GM12878 (cell line): ENCODE data around the gene WDR45B. TPM values are rescaled to one million over a fixed set of nuclear protein-coding genes. Genes with fewer than 3 reads are reported as not detected.

ENCODE experiments used
- ATAC-seq: fragments of 200-7000 bp; cut with Tn5 transposase; 3 replicates; pipeline ENCODE4 v1.9.1; 2020; ENCODE audit warnings: mild to moderate bottlenecking, moderate library complexity
- BruUV-seq: library from RNA; stranded (reverse); fragments of 400-500 nt; replicated peaks from 2 replicates; lab custom pipeline; 2021; lab: Mats Ljungman, UMichigan
- CTCF ChIA-PET: fragments of 300-600 bp; sonication (Branson Sonifier 250); formaldehyde crosslinking; extraction: SDS; loops from one replicate; lab custom pipeline; 2021; ENCODE audit warnings: inconsistent platforms; lab: Yijun Ruan, JAX
- POLR2A ChIA-PET: fragments of 350-600 bp; formaldehyde crosslinking; extraction: SDS; loops from one replicate; lab custom pipeline; 2021; ENCODE audit warnings: inconsistent platforms; lab: Charles Lee
- RAD21 ChIA-PET: fragments of 300-600 bp; sonication (Branson Sonifier 250); formaldehyde crosslinking; loops from one replicate; lab custom pipeline; 2023; ENCODE audit warnings: antibody characterized with exemption; ENCODE audit not compliant: unreplicated experiment; lab: Charles Lee
- SMC1A ChIA-PET: fragments of 300-600 bp; sonication (Branson Sonifier 250); formaldehyde crosslinking; loops from one replicate; lab custom pipeline; 2023; ENCODE audit not compliant: unreplicated experiment, uncharacterized antibody; lab: Charles Lee
- DNase-seq: peaks from one replicate; pipeline ENCODE4 v3.0.0-alpha.2; 2011; ENCODE audit warnings: low read depth, low spot score
- FAIRE-seq: peaks from 3 replicates; lab custom pipeline; 2011; peaks lifted over from hg19 to GRCh38; lab: Jason Lieb, UNC
- H2AFZ ChIP-seq: 2 replicates; pipeline ENCODE4 v1.6.0; 2011; ENCODE audit warnings: low read depth, low read length, control low read depth; ENCODE audit not compliant: control insufficient read depth
- H3K27ac ChIP-seq: 2 replicates; pipeline ENCODE4 v1.5.1; 2011; ENCODE audit warnings: control low read depth; ENCODE audit not compliant: control insufficient read depth, insufficient read depth
- H3K27me3 ChIP-seq, 2 experiments: replicated peaks in 1 of 2; 2 replicates each; pipeline versions ENCODE4 v1.6.0 to v1.6.1; 2011; ENCODE audit warnings: low read length in 1 of 2; ENCODE audit not compliant: control insufficient read depth in 2 of 2, insufficient read depth in 2 of 2
- H3K36me3 ChIP-seq, 2 experiments: 2 replicates each; pipeline ENCODE4 v1.5.1; 2011; ENCODE audit warnings: low read length in 1 of 2; ENCODE audit not compliant: control insufficient read depth in 2 of 2, insufficient read depth in 2 of 2
- H3K4me1 ChIP-seq: 2 replicates; pipeline ENCODE4 v1.6.1; 2011; ENCODE audit warnings: mild to moderate bottlenecking, low read length, moderate library complexity, mixed read lengths; ENCODE audit not compliant: control insufficient read depth, insufficient read depth
- H3K4me2 ChIP-seq: 2 replicates; pipeline ENCODE4 v1.6.0; 2011; ENCODE audit warnings: control low read depth; ENCODE audit not compliant: control insufficient read depth, insufficient read depth
- H3K4me3 ChIP-seq: fragments of 200-600 bp; sonication (generic); 2 replicates; pipeline ENCODE4 v1.5.1; 2016
- H3K79me2 ChIP-seq: 2 replicates; pipeline ENCODE4 v1.6.0; 2011; ENCODE audit warnings: low read length; ENCODE audit not compliant: control insufficient read depth, insufficient read depth
- H3K9ac ChIP-seq: 2 replicates; pipeline ENCODE4 v1.8.0; 2011; ENCODE audit warnings: low read length, control low read depth, mixed read lengths; ENCODE audit not compliant: control insufficient read depth, insufficient read depth
- H3K9me3 ChIP-seq: replicated peaks from 3 replicates; pipeline ENCODE4 v1.5.1; 2011; ENCODE audit warnings: mild to moderate bottlenecking, low read length; ENCODE audit not compliant: control insufficient read depth, insufficient read depth
- H4K20me1 ChIP-seq: 2 replicates; pipeline ENCODE4 v1.6.0; 2011; ENCODE audit not compliant: control insufficient read depth, insufficient read depth
- BMI1 ChIP-seq: fragments of 450-650 bp; IDR thresholded peaks from 2 replicates; pipeline ENCODE4 v1.6.1; 2016; ENCODE audit warnings: mild to moderate bottlenecking, moderate library complexity, borderline replicate concordance
- CEBPB ChIP-seq, 2 experiments: fragments of 150-350 bp in 1 of 2; IDR thresholded peaks; 2 replicates each; pipeline ENCODE4 v1.6.1; 2012 to 2014; ENCODE audit warnings: low read depth in 2 of 2, low read length in 2 of 2, borderline replicate concordance in 1 of 2, inconsistent platforms in 1 of 2
- HDAC2 ChIP-seq: fragments of 200-600 bp; sonication (generic); IDR thresholded peaks from 2 replicates; pipeline ENCODE4 v1.6.1; 2017
- MYB ChIP-seq: fragments of 150-350 bp; IDR thresholded peaks from 2 replicates; pipeline ENCODE4 v1.6.1; 2014; ENCODE audit warnings: mild to moderate bottlenecking, low read depth, low read length, borderline replicate concordance
- PAX5 ChIP-seq: IDR thresholded peaks from 2 replicates; pipeline ENCODE4 v1.6.1; 2011; ENCODE audit warnings: low read depth, low read length, borderline replicate concordance
- RAD51 ChIP-seq: fragments of 450-650 bp; IDR thresholded peaks from 2 replicates; pipeline ENCODE4 v1.6.1; 2016; ENCODE audit warnings: moderate library complexity, mild to moderate bottlenecking, inconsistent platforms
- SP1 ChIP-seq: IDR thresholded peaks from one replicate; pipeline ENCODE4 v1.6.1; 2011; ENCODE audit warnings: low read depth, low read length
- YY1 ChIP-seq: IDR thresholded peaks from 2 replicates; pipeline ENCODE4 v1.6.1; 2011; ENCODE audit warnings: low read depth, mild to moderate bottlenecking, low read length
- ZBED1 ChIP-seq: IDR thresholded peaks from 2 replicates; pipeline ENCODE4 v1.6.1; 2016; ENCODE audit warnings: borderline replicate concordance
- WGBS: methylation state at CpG from one replicate; pipeline ENCODE4 v1.1.6; 2016; ENCODE audit warnings: low lambda C conversion rate; ENCODE audit not compliant: insufficient replicate concordance, insufficient coverage; ENCODE audit errors: missing lambda C conversion rate; 5-methylcytosine and 5-hydroxymethylcytosine counted together
- in situ Hi-C: fragments of 300-500 bp; cut with MboI; formaldehyde crosslinking; loops from 9 replicates; pipeline ENCODE4 v1.14.3; 2018; ENCODE audit warnings: mixed read lengths
- intact Hi-C: fragments of 100-400 bp; cut with micrococcal nuclease; formaldehyde crosslinking; loops from one replicate; pipeline ENCODE4 v1.14.2; 2022; ENCODE audit not compliant: unreplicated experiment
- polyA plus RNA-seq, 11 experiments: library from polyadenylated mRNA; depleted of rRNA in 4 of 11; unstranded in 6 of 11; stranded (reverse) in 5 of 11; fragments of >200 nt; fragmentation: Nextera tagmentation in 4 of 11; fragmentation: Illumina TruSeq in 1 of 11; extraction: Ambion mirVana in 4 of 11; extraction: Trizol in 1 of 11; gene quantifications; 1 replicate in 1 of 11; 2 replicates in 10 of 11; pipeline versions ENCODE4 v1.2.1 to v1.2.3, GENCODE V29; 2011 to 2016; ENCODE audit warnings: inconsistent platforms in 2 of 11, missing spikeins in 2 of 11, low read depth in 1 of 11
- total RNA-seq, 4 experiments: library from RNA; depleted of rRNA in 3 of 4; stranded (reverse); fragments of >200 nt in 3 of 4; fragmentation: Illumina TruSeq in 1 of 4; extraction: Trizol in 1 of 4; gene quantifications; 2 replicates each; pipeline versions ENCODE4 v1.2.1 to v1.2.3, GENCODE V29; 2013 to 2021
- TF ChIP-seq, protein P1 (sequence below): IDR thresholded peaks from 2 replicates; pipeline ENCODE4 v1.6.1; 2011; ENCODE audit warnings: low read depth, mild to moderate bottlenecking, low read length, moderate library complexity, borderline replicate concordance; ENCODE audit errors: extremely low read depth
- TF ChIP-seq, protein P2 (sequence below): fragments of 450-650 bp; formaldehyde crosslinking; IDR thresholded peaks from 2 replicates; pipeline ENCODE4 v1.5.0; 2022; ENCODE audit warnings: mild to moderate bottlenecking, missing genetic modification characterization

The WDR45B gene
- total and polyA plus RNA-seq, 10 of the 15 experiments (the other 5 are each of a cell fraction or from before 2014, with no cell fraction given), result 1.0 to 73.7 (median 26.6) TPM

- TF ChIP-seq, protein P1, sequence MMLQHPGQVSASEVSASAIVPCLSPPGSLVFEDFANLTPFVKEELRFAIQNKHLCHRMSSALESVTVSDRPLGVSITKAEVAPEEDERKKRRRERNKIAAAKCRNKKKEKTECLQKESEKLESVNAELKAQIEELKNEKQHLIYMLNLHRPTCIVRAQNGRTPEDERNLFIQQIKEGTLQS, result no peak
- TF ChIP-seq PAX5 (no peak), SP1 (no peak), BMI1 (no peak), MYB (no peak), RAD51 (no peak), HDAC2 (no peak), YY1 (no peak), CEBPB (IDR thresholded peaks at IDR 0.05; ENCODE audit: borderline replicate concordance in 1 of 2, low read depth in 2 of 2, low read length in 2 of 2) (no peak)
- TF ChIP-seq, protein P2, sequence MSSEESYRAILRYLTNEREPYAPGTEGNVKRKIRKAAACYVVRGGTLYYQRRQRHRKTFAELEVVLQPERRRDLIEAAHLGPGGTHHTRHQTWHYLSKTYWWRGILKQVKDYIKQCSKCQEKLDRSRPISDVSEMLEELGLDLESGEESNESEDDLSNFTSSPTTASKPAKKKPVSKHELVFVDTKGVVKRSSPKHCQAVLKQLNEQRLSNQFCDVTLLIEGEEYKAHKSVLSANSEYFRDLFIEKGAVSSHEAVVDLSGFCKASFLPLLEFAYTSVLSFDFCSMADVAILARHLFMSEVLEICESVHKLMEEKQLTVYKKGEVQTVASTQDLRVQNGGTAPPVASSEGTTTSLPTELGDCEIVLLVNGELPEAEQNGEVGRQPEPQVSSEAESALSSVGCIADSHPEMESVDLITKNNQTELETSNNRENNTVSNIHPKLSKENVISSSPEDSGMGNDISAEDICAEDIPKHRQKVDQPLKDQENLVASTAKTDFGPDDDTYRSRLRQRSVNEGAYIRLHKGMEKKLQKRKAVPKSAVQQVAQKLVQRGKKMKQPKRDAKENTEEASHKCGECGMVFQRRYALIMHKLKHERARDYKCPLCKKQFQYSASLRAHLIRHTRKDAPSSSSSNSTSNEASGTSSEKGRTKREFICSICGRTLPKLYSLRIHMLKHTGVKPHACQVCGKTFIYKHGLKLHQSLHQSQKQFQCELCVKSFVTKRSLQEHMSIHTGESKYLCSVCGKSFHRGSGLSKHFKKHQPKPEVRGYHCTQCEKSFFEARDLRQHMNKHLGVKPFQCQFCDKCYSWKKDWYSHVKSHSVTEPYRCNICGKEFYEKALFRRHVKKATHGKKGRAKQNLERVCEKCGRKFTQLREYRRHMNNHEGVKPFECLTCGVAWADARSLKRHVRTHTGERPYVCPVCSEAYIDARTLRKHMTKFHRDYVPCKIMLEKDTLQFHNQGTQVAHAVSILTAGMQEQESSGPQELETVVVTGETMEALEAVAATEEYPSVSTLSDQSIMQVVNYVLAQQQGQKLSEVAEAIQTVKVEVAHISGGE (CRISPR knock-in tag), result no peak
Observed at GRCh38 chr17:82631544-82631943, 16.7 kb downstream of the WDR45B start (continued).

- no peak overlapping the region for H3K9ac ChIP-seq
- H3K4me3 ChIP-seq, result no peak overlapping the region
- ChIA-PET CTCF (no interaction called here), POLR2A (no interaction called here), SMC1A (interaction anchor here (0.8 kb wide), 1 partner anchor 8 kb away, joined by 3 read pairs; no protein-coding TSS in a partner anchor), RAD21 (no interaction called here)
- DNase-seq (no peak), ATAC-seq (no peak), FAIRE-seq (no peak)
- H3K36me3 ChIP-seq, result peaks cover 12 to 15% of the 10 kb centered on the region in 2 experiments
- no peak for TF ChIP-seq ZBED1
- no peaks in the 10 kb centered on the region for H3K27me3 ChIP-seq
- no peaks in the 10 kb centered on the region for H3K4me1 ChIP-seq
- intact Hi-C loops (no loop called here), in situ Hi-C loops (no loop called here)
- H3K27ac ChIP-seq, result no peak overlapping the region
- no peak overlapping the region for H3K4me2 ChIP-seq
- BruUV-seq, result no TSS peak
- peaks cover 3% of the 10 kb centered on the region for H4K20me1 ChIP-seq
- WGBS, result 94% methylated on average over 10 of the region's 12 CpGs
- no peak overlapping the region for H2AFZ ChIP-seq
- H3K79me2 ChIP-seq, result peaks cover 18% of the 10 kb centered on the region
- H3K9me3 ChIP-seq, result no peaks in the 10 kb centered on the region
Observed at GRCh38 chr17:82630212-82630611, 18.0 kb downstream of the WDR45B start.
